Activated CD4-positive, CD25-positive, alpha-beta regulatory T cell (primary cell): ENCODE data around the gene COL6A1.
"Not testable (repeated sequence)": the region's sequence is repeated elsewhere in the genome, so short reads cannot be mapped to it uniquely, and the experiment has no call there.

Experiments
- DNase-seq, 4 experiments: peaks; one replicate each; lab custom pipeline; 2025; lab: John Stamatoyannopoulos, UW

COL6A1 gene

GRCh38 chr21:46028573-46029091 lies 47.1 kb downstream of the COL6A1 start:
- DNase-seq, result no peak

- no peak for DNase-seq
These were observed 47.8 kb downstream of the COL6A1 start for GRCh38 chr21:46029186-46029924.

- DNase-seq, result no peak
These were observed 49.9 kb downstream of the COL6A1 start for GRCh38 chr21:46031484-46031883.

- DNase-seq, result no peak
These were observed 50.5 kb downstream of the COL6A1 start for GRCh38 chr21:46032100-46032499.

GRCh38 chr21:46033410-46034400 lies 52.1 kb downstream of the COL6A1 start:
- DNase-seq, result no peak

GRCh38 chr21:46035809-46036695 lies 54.5 kb downstream of the COL6A1 start:
- DNase-seq, result no peak

GRCh38 chr21:46036696-46037330 lies 55.2 kb downstream of the COL6A1 start:
- no peak for DNase-seq

GRCh38 chr21:46037331-46038325 lies 56.1 kb downstream of the COL6A1 start:
- no peak for DNase-seq

GRCh38 chr21:46038341-46038829 lies 56.8 kb downstream of the COL6A1 start:
- no peak for DNase-seq

- DNase-seq, result no peak
These were observed 57.4 kb downstream of the COL6A1 start for GRCh38 chr21:46038871-46039397.

- no peak for DNase-seq
These were observed 58.5 kb downstream of the COL6A1 start for GRCh38 chr21:46039891-46040660.

- no peak for DNase-seq
These were observed 59.1 kb downstream of the COL6A1 start for GRCh38 chr21:46040707-46041106.

- no peak for DNase-seq
These were observed 59.6 kb downstream of the COL6A1 start for GRCh38 chr21:46041183-46041582.

GRCh38 chr21:46045154-46045553 lies 63.6 kb downstream of the COL6A1 start:
- no peak for DNase-seq

- no peak for DNase-seq
These were observed 64.9 kb downstream of the COL6A1 start for GRCh38 chr21:46046471-46046870.

GRCh38 chr21:46046906-46047305 lies 65.3 kb downstream of the COL6A1 start:
- not testable (repeated sequence) for DNase-seq

- DNase-seq, result no peak
These were observed 67.6 kb downstream of the COL6A1 start for GRCh38 chr21:46048926-46049889.
